Kidney epithelial cell (primary cell): ENCODE data around the gene RNPEPL1. TPM values are rescaled to one million over a fixed set of nuclear protein-coding genes. Genes with fewer than 3 reads are reported as not detected.

Experiments
- DNase-seq: peaks from one replicate; pipeline ENCODE4 v3.0.0-alpha.2; 2010; ENCODE audit warnings: low read depth
- H3K27me3 ChIP-seq: 2 replicates; pipeline ENCODE4 v1.6.0; 2011; ENCODE audit warnings: low read length; ENCODE audit not compliant: control insufficient read depth, insufficient read depth
- H3K36me3 ChIP-seq: 2 replicates; pipeline ENCODE4 v1.5.1; 2011; ENCODE audit warnings: low read length; ENCODE audit not compliant: control insufficient read depth, insufficient read depth
- H3K4me3 ChIP-seq: 2 replicates; pipeline ENCODE4 v1.5.1; 2011; ENCODE audit warnings: low read depth, mild to moderate bottlenecking, control low read depth, low read length
- total RNA-seq: library from RNA; depleted of rRNA; stranded (reverse); fragments of >200 nt; gene quantifications from 2 replicates; pipeline ENCODE4 v1.2.3, GENCODE V29; 2015
- TF ChIP-seq, protein P1 (sequence below): IDR thresholded peaks from 2 replicates; pipeline ENCODE4 v1.5.1; 2011; ENCODE audit warnings: mild to moderate bottlenecking, moderate library complexity, low read length, control low read depth, inconsistent platforms; ENCODE audit not compliant: insufficient read depth, poor library complexity, severe bottlenecking

RNPEPL1 gene
- total RNA-seq, 1 donor from 2014 or later: 91.3 TPM

DNA sequence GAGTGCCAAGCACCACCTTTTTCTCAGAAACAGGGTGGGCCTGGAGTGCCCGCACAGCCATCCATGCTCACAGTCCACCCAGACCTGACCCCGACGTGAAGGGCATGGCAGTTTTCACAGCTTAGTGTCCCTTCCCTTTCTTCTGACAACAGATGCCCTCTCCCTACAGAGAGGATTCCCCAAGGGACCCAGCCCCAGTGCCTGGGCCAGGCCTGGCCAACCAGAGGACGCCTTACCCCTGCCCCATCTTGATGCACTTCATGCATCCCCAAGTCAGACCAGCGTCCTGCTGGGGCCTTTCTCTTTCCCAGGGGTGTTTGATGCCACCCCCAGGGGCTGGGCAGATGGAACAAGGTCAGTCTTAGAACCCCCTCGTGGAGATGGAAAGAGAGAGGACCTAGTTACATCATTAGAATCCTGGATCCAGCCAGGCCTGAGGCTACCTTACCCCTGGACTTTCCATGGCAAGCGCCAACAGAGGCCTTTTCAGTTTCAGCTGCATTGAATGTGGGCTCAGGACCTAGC lies 14.3 kb upstream of the RNPEPL1 start:
- TF ChIP-seq, protein P1, sequence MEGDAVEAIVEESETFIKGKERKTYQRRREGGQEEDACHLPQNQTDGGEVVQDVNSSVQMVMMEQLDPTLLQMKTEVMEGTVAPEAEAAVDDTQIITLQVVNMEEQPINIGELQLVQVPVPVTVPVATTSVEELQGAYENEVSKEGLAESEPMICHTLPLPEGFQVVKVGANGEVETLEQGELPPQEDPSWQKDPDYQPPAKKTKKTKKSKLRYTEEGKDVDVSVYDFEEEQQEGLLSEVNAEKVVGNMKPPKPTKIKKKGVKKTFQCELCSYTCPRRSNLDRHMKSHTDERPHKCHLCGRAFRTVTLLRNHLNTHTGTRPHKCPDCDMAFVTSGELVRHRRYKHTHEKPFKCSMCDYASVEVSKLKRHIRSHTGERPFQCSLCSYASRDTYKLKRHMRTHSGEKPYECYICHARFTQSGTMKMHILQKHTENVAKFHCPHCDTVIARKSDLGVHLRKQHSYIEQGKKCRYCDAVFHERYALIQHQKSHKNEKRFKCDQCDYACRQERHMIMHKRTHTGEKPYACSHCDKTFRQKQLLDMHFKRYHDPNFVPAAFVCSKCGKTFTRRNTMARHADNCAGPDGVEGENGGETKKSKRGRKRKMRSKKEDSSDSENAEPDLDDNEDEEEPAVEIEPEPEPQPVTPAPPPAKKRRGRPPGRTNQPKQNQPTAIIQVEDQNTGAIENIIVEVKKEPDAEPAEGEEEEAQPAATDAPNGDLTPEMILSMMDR: no peak
- Histone ChIP-seq H3K36me3 (no peaks in the 10 kb centered on the region), H3K4me3 (no peak overlapping the region), H3K27me3 (peaks cover 2% of the 10 kb centered on the region)
- DNase-seq: no peak

DNA sequence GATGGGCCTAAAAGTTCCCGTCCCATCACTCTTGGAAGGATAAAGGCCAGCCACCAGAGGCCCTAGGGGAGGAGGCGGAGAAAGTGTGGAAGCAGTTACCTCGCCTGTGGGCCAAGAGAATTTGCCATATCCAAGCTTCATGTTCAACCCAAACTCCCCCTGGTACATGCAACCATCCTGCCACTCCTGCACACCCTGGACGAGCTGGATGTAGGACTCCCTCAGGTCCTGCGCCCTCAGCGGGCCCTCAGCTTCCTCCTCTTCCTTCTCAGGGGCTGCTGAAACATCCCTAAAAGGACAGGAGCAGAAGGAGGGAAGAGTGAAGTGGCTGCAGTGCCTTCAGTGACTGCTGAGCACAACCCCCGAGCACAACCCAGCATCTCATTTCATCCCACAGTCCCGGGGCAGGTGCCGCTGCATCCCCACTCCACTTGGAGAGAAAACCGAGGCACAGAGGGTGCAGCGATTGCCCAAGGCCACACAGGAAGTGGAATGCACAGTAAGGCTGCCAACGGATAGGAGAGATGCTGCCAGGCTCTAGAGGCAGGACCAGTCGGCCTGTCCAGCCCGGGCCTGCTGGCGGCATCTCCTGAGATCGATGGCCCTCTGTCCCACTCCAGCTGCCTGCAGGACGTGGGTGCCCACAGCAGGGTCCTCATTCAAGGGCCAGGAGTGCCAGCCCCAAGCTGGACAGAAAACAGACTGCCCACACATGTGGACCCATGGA lies 13.4 kb upstream of the RNPEPL1 start:
- Histone ChIP-seq H3K4me3 (no peak overlapping the region), H3K36me3 (no peaks in the 10 kb centered on the region), H3K27me3 (peaks cover 2% of the 10 kb centered on the region)
- TF ChIP-seq, protein P1: no peak
- DNase-seq: no peak

DNA sequence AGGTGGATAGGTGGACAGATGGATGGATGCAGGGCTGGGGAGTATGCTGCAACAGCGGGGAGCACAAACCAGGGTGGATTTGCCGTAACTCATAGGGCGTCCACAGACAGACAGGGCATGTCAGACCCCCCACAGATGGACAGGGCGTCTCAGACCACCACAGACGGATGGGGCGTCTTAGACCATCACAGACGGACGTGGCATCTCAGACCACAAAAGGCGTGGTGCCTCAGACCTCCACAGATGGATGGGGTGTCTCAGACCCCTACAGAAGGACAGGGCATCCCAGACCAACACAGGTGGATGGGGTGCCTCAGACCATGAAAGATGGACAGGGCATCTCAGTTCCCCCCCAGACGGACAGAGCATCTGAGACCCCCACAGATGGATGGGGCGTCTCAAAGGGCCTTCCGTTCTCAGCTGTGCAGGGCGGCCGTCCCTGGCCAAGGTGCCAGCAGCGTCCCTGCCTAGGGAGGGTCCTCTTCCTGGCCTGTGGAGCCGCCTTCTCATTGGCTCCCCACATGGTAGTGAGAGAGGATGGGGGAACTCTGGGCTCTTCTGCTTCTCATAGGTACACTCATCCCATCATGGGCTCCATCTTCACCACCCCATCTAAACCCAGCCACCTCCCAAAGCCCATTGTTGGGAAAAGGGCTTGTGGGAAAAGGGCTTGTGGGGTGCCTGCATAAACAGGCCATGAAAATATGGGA lies 12.6 kb upstream of the RNPEPL1 start:
- H3K4me3 ChIP-seq: no peak overlapping the region
- TF ChIP-seq, protein P1: no peak
- no peaks in the 10 kb centered on the region for H3K36me3 ChIP-seq
- peaks cover 2% of the 10 kb centered on the region for H3K27me3 ChIP-seq
- DNase-seq: no peak

DNA sequence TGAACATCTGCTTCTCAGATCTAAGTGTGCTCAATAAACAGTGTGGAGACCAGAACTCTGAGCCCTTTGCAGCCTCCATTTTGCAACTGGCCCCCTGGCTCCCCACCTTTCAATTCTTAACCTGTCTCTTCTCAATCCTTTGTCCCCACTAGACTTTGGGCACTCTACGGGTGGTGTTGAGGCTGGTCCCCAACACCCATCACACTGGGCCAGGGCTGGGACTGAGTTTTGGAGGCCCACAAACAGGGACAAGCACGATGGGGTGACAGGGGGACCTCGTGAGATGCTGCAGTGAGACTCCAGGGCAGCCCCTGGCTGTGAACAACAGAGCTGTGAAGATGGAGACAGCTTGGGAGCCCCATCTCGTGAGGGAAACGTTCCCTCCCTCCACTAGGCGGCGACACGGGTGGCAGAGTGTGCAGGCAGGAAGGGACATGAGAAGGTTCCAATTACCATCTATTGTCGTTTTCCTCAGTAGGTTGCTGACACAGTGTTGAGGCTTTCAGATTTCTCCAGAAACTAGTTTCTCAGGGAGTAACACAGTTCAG lies 11.7 kb upstream of the RNPEPL1 start:
- Histone ChIP-seq H3K36me3 (no peaks in the 10 kb centered on the region), H3K4me3 (no peak overlapping the region), H3K27me3 (peaks cover 2% of the 10 kb centered on the region)
- TF ChIP-seq, protein P1: peak; percentile 78
- DNase-seq: no peak

DNA sequence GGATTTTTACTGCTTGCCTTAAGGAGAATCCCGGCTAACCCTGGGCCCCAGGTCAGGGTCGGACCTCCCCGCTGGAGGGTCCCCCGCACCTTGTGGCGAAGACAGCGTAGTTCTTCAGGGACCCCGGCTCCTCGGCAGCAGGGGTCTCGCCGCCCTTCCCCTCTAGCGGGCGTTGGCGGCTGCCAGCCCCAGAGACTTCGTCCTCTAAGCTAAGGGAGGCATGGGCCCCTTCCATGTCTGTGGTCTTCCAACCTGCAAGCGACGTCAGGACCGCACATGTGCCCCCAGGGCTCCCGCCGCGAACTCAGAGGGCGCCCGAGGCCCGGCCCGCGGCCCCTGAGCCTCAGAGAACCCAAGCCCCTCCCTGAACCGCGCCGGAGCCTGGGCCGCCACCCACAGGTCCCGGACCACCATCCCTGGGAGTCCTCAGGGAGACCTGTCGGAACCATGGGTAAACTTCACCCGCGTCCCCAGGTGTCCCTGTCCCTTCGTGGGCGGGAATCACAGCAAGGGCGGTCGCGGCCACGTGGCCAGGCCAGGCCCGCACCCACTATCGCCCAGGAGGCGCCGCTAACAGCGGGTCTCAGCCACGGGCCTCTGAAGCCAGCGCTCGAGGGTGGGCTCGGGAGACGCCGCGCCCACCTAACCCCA lies 11.1 kb upstream of the RNPEPL1 start:
- Histone ChIP-seq H3K27me3 (peaks cover 2% of the 10 kb centered on the region), H3K36me3 (no peaks in the 10 kb centered on the region), H3K4me3 (peak overlapping the region; percentile 41)
- no peak for DNase-seq
- TF ChIP-seq, protein P1: no peak
